Spleen (tissue), 11 donors: Measurements from ENCODE around the gene BTD. TPM values are rescaled to one million over a fixed set of nuclear protein-coding genes. Genes with fewer than 3 reads are reported as not detected.

Source experiments
- DNase-seq: peaks from one replicate; pipeline ENCODE4 v3.0.0-alpha.2; 2020
- H3K27ac ChIP-seq, 8 donors: fragments of 200-600 bp; sonication (generic) in 7 of 8; 1 replicate in 4 of 8; 2 replicates in 4 of 8; pipeline versions ENCODE4 v1.5.0 to v1.8.0; 2016 to 2021; ENCODE audit warnings: inconsistent platforms in 4 of 8, mild to moderate bottlenecking in 4 of 8, moderate library complexity in 1 of 8
- H3K27me3 ChIP-seq, 7 donors: fragments of 200-600 bp; sonication (generic) in 6 of 7; replicated peaks in 1 of 7; 1 replicate in 4 of 7; 2 replicates in 3 of 7; pipeline versions ENCODE4 v1.5.0 to v1.8.0; 2016 to 2021; ENCODE audit warnings: inconsistent platforms in 3 of 7, mild to moderate bottlenecking in 1 of 7
- H3K36me3 ChIP-seq, 6 donors: fragments of 200-600 bp; sonication (generic) in 5 of 6; 1 replicate in 4 of 6; 2 replicates in 2 of 6; pipeline versions ENCODE4 v1.5.0 to v1.8.0; 2016 to 2021; ENCODE audit warnings: inconsistent platforms in 2 of 6
- H3K4me1 ChIP-seq, 6 donors: fragments of 200-600 bp; sonication (generic) in 5 of 6; 1 replicate in 3 of 6; 2 replicates in 3 of 6; pipeline versions ENCODE4 v1.5.0 to v1.8.0; 2016 to 2021; ENCODE audit warnings: inconsistent platforms in 3 of 6
- H3K4me3 ChIP-seq, 8 donors: fragments of 200-600 bp; sonication (generic) in 7 of 8; 1 replicate in 4 of 8; 2 replicates in 4 of 8; pipeline versions ENCODE4 v1.5.0 to v1.8.0; 2016 to 2021; ENCODE audit warnings: inconsistent platforms in 4 of 8, mild to moderate bottlenecking in 4 of 8, moderate library complexity in 2 of 8
- H3K9me3 ChIP-seq, 8 donors: fragments of 200-600 bp; sonication (generic) in 7 of 8; 1 replicate in 4 of 8; 2 replicates in 4 of 8; pipeline versions ENCODE4 v1.5.0 to v1.8.0; 2016 to 2021; ENCODE audit warnings: inconsistent platforms in 4 of 8
- CTCF ChIP-seq, 11 experiments: fragments of 200-600 bp in 7 of 11; fragments of 450-650 bp in 4 of 11; sonication (generic) in 4 of 11; IDR thresholded peaks in 8 of 11; conservative IDR thresholded peaks in 3 of 11; 1 replicate in 7 of 11; 2 replicates in 4 of 11; pipeline versions ENCODE4 v1.4.0 to v1.8.0; 2016 to 2021; ENCODE audit warnings: antibody characterized with exemption in 11 of 11, inconsistent platforms in 4 of 11, mild to moderate bottlenecking in 1 of 11
- POLR2A ChIP-seq, 3 donors: fragments of 450-650 bp; IDR thresholded peaks; one replicate each; pipeline ENCODE4 v1.5.1; 2017; ENCODE audit warnings: antibody characterized with exemption in 3 of 3, mild to moderate bottlenecking in 1 of 3
- POLR2AphosphoS5 ChIP-seq, 3 donors: sonication (generic); formaldehyde crosslinking; IDR thresholded peaks; one replicate each; pipeline ENCODE4 v1.5.1; 2017; ENCODE audit warnings: antibody characterized with exemption in 3 of 3
- WGBS, 5 donors: extraction: QIAGEN DNeasy Blood & Tissue Kit in 3 of 5; methylation state at CpG; one replicate each; pipeline versions ENCODE4 v1.1.5 to v1.1.7; 2013 to 2018; 5-methylcytosine and 5-hydroxymethylcytosine counted together
- intact Hi-C: fragments of 100-400 bp; cut with DNase I; formaldehyde crosslinking; loops from one replicate; pipeline ENCODE4 v1.15.0; 2023; ENCODE audit warnings: low total_unique reads
- microRNA-seq, 3 donors: library from miRNA; unstranded; fragments of <30 nt; microRNA quantifications; one replicate each; pipeline versions ENCODE4 to v1.1.0, GENCODE V29; 2019 to 2020
- polyA plus RNA-seq, 3 donors: library from polyadenylated mRNA; stranded (reverse); fragments of 200-250 nt; gene quantifications; one replicate each; pipeline ENCODE4 v1.2.1, GENCODE V29; 2013
- small RNA-seq, 4 donors: library from RNA; depleted of rRNA; stranded (forward); fragments of <200 nt; gene quantifications; one replicate each; pipeline ENCODE3, GENCODE V24; 2016
- total RNA-seq, 7 donors: library from RNA; depleted of rRNA in 3 of 7; stranded (reverse); fragments of >200 nt in 3 of 7; fragmentation: NEBNext Ultra II Directional in 4 of 7; extraction: Animal tissue kit (Norgen Biotek cat#: 25700) in 4 of 7; gene quantifications; one replicate each; pipeline versions ENCODE4 v1.1.0 to v1.2.1, GENCODE V29; 2016 to 2021
- donor health status: healthy with polysubstance abuse.
- donor health status: DM: no; HTN: no; CAD: no; lungs with moderate emphysema.
- donor health status: DM: no; HTN: no; CAD: no.
- donor health status: Bipolar disorder and iron deficiency.
- donor health status: healthy.
- donor health status: DM: no; HTN: no; CAD: no.
- donor health status: DM: yes; HTN: yes; CAD: no.

Gene BTD
- total and polyA plus RNA-seq, 10 donors, result 3.9 to 43.7 (median 20.4) TPM

- DNase-seq, result no peak
- no peaks in the 10 kb centered on the region for H3K9me3 ChIP-seq
- intact Hi-C loops, result no loop called here
- no peak overlapping the region for H3K27ac ChIP-seq
- H3K27me3 ChIP-seq, result no peaks in the 10 kb centered on the region
- TF ChIP-seq POLR2AphosphoS5 (IDR thresholded peaks at IDR 0.05) (no peak), CTCF (IDR thresholded peaks at IDR 0.05 in 8 of 11, conservative IDR thresholded peaks at IDR 0.05 in 3 of 11) (no peak), POLR2A (IDR thresholded peaks at IDR 0.05) (no peak)
- H3K4me3 ChIP-seq, result no peak overlapping the region
- peaks cover 0 to 100% (median 30%) of the 10 kb centered on the region in 6 donors for H3K36me3 ChIP-seq
- no peaks in the 10 kb centered on the region for H3K4me1 ChIP-seq
- 93 to 99% (median 96%) methylated on average over 5 of the region's 5 CpGs for WGBS, 5 donors
These were observed 89.2 kb downstream of the BTD start for GRCh38 chr3:15690748-15691147.

- Histone ChIP-seq H3K27ac (no peak overlapping the region), H3K27me3 (no peaks in the 10 kb centered on the region), H3K4me3 (no peak overlapping the region), H3K9me3 (no peaks in the 10 kb centered on the region), H3K4me1 (no peaks in the 10 kb centered on the region), H3K36me3 (peaks cover 0 to 89% (median 24%) of the 10 kb centered on the region in 6 donors)
- 0 to 100% (median 70%) methylated on average over 1 of the region's 1 CpG for WGBS, 5 donors
- TF ChIP-seq CTCF (IDR thresholded peaks at IDR 0.05 in 8 of 11, conservative IDR thresholded peaks at IDR 0.05 in 3 of 11), result no peak
- TF ChIP-seq POLR2AphosphoS5 (IDR thresholded peaks at IDR 0.05), result no peak
- TF ChIP-seq POLR2A (IDR thresholded peaks at IDR 0.05), result no peak
- intact Hi-C loops, result no loop called here
- no peak for DNase-seq
These were observed 91.8 kb downstream of the BTD start for GRCh38 chr3:15693355-15693754.

DNA sequence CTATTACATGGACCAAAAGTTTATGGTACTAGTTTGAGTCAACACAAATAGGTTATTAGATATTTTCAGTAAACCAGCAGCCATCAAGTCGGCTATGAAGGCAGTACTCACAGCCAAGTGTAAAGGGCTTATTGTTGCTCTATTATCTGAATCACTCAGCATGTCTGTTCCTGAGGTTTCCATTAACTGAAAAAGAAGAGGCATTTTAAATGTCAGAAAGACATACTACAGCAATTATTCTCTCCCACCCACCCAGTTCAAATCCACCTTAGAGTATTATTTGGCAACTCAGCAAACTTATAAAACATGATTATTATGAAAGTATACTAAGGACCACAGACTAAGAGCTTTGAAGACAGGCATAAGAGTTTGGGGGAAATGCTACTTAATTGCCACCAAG is 93.1 kb downstream of the BTD start:
- no peak for TF ChIP-seq POLR2AphosphoS5 (IDR thresholded peaks at IDR 0.05)
- no peak for TF ChIP-seq CTCF (IDR thresholded peaks at IDR 0.05 in 8 of 11, conservative IDR thresholded peaks at IDR 0.05 in 3 of 11)
- TF ChIP-seq POLR2A (IDR thresholded peaks at IDR 0.05), result no peak
- WGBS, 5 donors, result 76 to 98% (median 90%) methylated on average over 1 of the region's 1 CpG
- Histone ChIP-seq H3K4me1 (no peaks in the 10 kb centered on the region), H3K9me3 (no peaks in the 10 kb centered on the region), H3K4me3 (no peak overlapping the region), H3K36me3 (peaks cover 0 to 76% (median 14%) of the 10 kb centered on the region in 6 donors), H3K27ac (no peak overlapping the region), H3K27me3 (no peaks in the 10 kb centered on the region)
- DNase-seq, result no peak
- intact Hi-C loops, result no loop called here

Small RNAs within 50 kb of the gene (microRNA-seq; reads per million reads assigned to microRNA genes)
- 0 reads per million in 3 donors for gene MIR3134

Small RNAs within 50 kb of the gene (small RNA-seq; reads per million reads assigned to genes)
- 0 reads per million in 4 donors for gene MIR3134

Other genes starting within 250 kb of the BTD start
- 10 to 100 TPM; 13.4 to 18.8 (median 15.9) TPM for gene METTL6, start 174.2 kb upstream of the BTD start, total RNA-seq
- 10 to 100 TPM in 2 of 3 donors, 1 to 10 TPM in 1; 6.4 to 11.4 (median 10.2) TPM for gene METTL6, start 174.2 kb upstream of the BTD start, polyA plus RNA-seq
- 10 to 100 TPM; 21.7 to 40.8 (median 28.4) TPM for gene EAF1, start 174.1 kb upstream of the BTD start, total RNA-seq
- gene EAF1, start 174.1 kb upstream of the BTD start, polyA plus RNA-seq, result 1 to 10 TPM; 3.0 to 7.0 (median 4.0) TPM
- 10 to 100 TPM in 1 of 7 donors, 1 to 10 TPM in 6; 5.4 to 29.8 (median 7.1) TPM for gene COLQ, start 80.0 kb upstream of the BTD start, total RNA-seq
- gene COLQ, start 80.0 kb upstream of the BTD start, polyA plus RNA-seq, result 1 to 10 TPM; 1.9 to 6.3 (median 3.2) TPM
- 10 to 100 TPM; 19.6 to 30.1 (median 25.5) TPM for gene HACL1, start 176 bp upstream of the BTD start, total RNA-seq
- 10 to 100 TPM; 18.2 to 22.4 (median 19.0) TPM for gene HACL1, start 176 bp upstream of the BTD start, polyA plus RNA-seq
- 10 to 100 TPM; 36.0 to 68.6 (median 49.9) TPM for gene ANKRD28, start 196.2 kb downstream of the BTD start, total RNA-seq
- gene ANKRD28, start 196.2 kb downstream of the BTD start, polyA plus RNA-seq, result 1 to 10 TPM; 5.3 to 8.2 (median 5.7) TPM